ENCODE results near the gene CFAP61.

The CFAP61 gene

DNA sequence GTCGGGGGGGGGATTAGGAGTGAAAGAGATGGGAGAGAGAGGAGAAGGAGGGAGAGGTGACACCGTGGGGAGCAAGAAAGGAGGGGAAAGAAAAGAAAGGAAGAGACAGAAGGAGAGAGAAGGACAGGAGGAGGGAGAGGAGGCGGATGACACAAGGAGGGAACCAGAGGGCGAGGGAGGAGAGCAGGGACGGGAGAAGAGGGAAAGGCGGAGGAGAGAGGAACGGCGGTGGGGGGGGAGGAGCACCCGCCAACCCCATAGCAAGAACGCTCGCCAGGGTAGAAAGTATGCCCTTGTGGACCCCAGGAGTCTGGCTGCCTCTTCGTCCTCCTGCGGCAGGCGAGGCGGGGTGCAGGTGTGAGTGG is 311.1 kb downstream of the CFAP61 start:
- DNase-seq (ENCODE audit: low spot score) (no peak), FAIRE-seq (no peak)

DNA sequence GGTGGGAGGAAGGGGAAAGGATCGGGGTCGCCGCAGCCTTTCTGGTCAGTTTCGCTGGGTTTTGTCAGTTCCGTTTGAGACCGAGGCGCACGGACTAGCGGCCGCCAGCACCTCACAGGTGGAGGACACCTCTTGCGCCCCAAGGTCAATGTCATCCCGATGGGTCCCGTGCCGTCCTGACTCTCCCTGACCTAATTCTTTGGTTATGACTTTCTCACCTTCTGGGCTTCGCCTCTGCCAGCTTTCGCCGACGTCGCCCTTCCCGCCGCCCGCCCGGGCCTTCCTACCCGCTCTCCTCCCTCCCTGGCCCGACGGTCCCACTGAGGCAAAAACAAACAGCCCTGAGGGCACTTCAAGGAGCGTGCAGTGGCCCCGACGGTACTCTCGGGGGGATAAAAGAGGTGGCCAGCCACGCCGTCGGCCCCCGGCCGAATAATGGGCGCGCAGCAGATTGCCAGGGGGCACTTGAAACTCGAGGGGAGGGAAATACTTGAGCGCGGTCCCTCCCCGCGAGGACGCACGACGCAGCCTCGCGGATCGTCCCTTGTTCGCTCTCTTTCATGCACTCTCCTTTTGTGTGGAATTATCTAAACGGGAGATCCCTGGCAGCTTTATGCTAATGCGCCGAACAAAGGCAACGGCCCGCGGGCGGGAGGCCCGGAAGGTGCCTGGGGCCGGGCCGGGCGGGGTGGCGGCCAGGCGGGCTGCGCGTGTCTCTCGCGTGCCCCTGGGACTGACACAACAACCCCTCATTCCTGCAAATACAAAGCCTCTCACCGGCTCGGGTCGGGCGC is 311.7 kb downstream of the CFAP61 start:
- no peak for FAIRE-seq
- no peak for DNase-seq (ENCODE audit: low spot score)

DNA sequence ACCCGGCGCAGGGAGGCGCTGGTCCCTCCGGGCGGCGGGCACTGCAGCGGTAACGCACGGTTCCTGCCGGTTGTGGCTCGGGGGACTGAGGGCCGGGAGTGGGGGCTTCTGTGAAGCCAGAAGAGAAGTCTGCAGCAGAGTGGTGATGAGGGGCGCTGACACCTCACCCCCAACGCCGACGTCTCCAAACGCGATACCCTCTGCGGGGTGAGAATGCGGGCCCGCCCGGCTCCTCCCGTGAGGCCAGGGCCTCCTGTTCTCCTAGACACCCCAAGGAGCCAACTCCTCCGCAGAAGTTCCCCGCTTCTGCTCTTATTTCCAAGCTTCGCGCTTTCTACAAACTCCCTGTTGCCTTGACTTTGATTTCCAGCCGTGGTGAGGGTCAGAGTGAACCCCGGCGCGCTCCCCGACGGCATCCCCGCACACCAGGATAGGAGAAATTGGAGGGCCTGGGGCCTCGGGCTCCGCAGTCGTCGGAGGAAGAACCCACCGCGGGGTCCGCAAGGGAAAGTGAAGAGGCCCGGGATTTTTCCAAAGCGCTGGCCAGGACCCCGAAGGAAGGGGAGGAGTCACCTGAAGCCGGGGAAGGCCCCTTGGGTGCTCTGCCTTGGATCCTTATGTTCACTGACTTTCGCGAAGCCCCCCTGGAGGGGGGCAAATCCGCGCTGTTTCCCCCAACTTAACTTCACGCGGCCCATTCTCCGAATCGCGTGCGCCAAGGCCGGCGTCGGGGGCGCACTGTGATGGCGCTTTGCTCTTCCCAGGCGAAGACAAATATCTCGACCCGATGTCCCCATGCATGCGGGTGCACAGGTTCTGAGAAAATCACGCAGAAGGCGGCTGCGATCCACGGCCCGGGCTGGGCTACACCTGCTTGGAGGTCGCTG is 312.5 kb downstream of the CFAP61 start:
- no peak for FAIRE-seq
- DNase-seq (ENCODE audit: low spot score): no peak

DNA sequence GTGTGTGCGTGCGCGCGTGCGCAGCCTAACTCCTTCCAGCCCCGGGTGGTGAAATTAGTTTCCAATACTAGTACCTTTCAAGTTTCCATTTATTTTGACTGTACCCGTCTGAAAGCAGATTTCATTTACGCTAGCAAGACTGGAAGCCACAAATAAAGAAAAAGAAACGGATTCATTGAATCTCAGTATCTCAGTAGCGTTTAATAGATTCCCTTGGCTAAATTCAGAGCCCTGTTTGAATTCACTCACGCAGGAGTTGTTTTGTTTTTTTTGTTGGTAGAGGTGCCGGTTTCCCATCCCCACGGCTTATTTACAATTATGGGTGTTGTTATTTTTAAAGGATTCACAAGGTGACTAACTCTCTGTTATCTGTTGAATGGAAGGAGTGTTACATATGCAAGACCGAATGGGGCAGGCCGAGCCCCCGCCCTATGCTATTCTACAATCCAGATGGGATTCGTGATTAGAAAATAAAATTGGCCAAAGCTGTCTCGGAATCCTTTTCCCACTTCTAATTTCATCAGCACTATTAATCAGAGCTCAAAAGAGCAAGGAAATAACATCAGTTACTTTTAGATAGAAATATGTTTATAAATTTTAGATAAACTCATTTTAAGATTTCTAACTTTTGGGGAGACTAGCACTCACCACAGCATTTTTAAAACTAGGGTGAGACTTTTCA is 313.3 kb downstream of the CFAP61 start:
- DNase-seq (ENCODE audit: low spot score) (no peak), FAIRE-seq (no peak)

DNA sequence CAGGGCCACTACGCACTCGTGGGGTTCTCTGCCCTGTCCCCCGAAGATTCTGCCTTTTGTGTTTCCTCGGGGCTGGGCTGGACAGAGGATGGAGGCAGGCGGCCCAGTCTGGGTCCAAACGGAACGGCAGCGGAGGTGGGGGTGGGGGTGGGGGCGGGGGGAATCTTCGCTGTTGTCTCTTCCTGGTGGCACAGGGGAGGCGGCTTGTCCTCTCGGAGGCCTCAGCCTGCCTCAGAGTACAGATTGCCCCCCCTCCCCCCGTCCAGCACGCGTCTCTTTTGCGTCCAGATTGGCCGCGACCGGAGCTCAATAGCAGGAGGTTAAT is 314.2 kb downstream of the CFAP61 start:
- DNase-seq (ENCODE audit: low spot score): no peak

DNA sequence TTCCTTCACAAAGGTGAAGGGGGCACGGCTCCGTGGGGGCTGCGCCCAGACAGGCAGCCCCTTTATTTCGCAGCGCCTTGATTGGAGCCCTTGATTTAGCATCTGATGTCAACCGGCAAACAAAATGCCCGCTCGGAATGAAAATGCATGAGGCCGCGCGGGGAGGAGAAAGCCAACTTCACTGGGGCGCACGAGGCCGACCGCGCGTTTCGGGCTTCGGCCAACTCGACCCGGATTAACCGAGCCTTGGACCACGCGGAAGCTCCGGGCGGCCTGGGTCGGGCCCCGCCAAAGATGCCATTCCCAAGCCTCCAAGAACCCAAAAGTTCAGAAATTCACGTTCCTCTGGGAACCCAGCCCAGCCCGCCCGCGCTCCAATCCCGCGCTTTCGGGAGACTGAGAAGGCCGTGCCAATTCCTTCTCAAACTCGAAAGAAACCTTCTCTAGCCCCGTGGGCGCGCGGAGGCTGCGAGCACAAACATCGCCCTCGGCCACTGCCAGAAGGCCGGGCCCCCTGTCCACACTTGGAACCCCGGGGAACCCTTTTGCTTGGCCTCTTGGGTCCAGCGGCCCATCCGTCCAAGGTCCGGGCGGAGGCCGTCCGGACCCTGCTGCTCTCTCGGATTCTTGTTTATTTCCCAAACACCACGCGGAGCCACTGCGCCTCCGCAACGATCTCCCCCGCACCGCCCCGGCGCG is 314.7 kb downstream of the CFAP61 start:
- DNase-seq (ENCODE audit: low spot score) (no peak), FAIRE-seq (no peak)

More for the DNA sequence above, 314.2 kb downstream of the CFAP61 start:
- no peak for FAIRE-seq

DNA sequence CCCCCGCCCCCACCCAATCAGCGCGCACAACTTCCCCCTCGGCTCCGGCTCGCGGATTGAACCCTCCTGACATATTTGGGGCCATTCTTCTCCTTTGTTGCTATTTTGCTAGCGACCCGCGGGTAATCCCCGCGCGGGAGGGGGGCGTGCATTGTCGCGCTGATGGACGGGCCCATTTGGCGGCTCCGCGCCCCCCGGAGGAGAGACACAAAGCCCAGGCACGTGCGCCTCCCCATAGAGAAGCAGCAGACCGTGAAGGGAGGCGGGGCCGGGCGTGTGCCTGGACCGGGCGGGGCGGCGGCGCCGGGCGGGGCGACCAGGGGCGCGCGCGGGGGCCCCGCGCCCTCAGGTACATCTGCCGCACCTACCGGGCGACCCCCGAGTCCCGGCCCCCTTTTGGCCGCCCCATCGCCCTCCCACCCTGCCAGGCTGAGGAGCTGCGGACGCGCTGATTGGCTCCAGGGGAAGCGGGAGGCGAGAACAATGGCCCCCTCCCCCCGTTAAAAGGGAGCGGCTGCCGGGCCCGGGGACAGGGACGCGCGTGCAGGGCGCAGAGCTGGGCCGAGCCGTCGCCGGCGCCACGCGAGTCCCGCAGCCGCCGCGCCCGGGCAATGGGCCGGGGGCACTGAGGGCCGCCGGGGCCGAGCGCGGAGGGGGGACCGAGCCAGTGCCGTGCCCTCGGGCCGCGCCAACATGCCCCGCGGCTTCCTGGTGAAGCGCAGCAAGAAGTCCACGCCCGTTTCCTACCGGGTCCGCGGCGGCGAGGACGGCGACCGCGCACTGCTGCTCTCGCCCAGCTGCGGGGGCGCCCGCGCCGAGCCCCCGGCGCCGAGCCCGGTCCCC is 315.5 kb downstream of the CFAP61 start, which contains the start of gene INSM1:
TSS of gene INSM1 (plus strand) at position 530 of the 843 bp plus-strand sequence. CDS start at position 694, 164 bp downstream.
- no peak for FAIRE-seq

DNA sequence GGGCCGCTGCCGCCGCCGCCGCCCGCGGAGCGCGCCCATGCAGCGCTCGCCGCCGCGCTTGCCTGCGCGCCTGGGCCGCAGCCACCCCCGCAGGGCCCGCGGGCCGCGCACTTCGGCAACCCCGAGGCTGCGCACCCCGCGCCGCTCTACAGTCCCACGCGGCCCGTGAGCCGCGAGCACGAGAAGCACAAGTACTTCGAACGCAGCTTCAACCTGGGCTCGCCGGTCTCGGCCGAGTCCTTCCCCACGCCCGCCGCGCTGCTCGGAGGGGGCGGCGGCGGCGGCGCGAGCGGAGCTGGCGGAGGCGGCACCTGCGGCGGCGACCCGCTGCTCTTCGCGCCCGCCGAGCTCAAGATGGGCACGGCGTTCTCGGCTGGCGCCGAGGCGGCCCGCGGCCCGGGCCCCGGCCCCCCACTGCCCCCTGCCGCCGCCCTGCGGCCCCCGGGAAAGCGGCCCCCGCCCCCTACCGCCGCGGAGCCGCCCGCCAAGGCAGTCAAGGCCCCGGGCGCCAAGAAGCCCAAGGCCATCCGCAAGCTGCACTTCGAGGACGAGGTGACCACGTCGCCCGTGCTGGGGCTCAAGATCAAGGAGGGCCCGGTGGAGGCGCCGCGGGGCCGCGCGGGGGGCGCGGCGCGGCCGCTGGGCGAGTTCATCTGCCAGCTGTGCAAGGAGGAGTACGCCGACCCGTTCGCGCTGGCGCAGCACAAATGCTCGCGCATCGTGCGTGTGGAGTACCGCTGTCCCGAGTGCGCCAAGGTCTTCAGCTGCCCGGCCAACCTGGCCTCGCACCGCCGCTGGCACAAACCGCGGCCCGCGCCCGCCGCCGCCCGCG is 316.3 kb downstream of the CFAP61 start:
- no peak for FAIRE-seq

More for the DNA sequence above, 315.5 kb downstream of the CFAP61 start, which contains the start of gene INSM1:
- no peak for DNase-seq (ENCODE audit: low spot score)

DNA sequence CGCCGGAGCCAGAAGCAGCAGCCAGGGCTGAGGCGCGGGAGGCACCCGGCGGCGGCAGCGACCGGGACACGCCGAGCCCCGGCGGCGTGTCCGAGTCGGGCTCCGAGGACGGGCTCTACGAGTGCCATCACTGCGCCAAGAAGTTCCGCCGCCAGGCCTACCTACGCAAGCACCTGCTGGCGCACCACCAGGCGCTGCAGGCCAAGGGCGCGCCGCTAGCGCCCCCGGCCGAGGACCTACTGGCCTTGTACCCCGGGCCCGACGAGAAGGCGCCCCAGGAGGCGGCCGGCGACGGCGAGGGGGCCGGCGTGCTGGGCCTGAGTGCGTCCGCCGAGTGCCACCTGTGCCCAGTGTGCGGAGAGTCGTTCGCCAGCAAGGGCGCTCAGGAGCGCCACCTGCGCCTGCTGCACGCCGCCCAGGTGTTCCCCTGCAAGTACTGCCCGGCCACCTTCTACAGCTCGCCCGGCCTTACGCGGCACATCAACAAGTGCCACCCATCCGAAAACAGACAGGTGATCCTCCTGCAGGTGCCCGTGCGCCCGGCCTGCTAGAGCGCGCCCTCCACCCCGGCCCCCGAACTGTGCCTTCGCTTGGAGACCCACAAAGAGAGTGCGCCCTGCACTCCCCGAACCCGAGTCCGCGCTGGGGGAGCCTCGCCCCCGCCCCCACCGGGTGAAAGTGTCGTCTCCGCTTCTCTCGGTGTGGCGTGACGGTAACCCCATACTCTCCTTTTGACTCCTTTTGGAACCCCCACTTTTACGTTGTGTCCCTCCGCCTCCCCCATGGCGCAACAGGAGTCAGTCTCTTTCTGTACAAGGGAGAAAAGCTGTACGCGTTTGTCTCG is 317.1 kb downstream of the CFAP61 start:
- no peak for DNase-seq (ENCODE audit: low spot score)
- FAIRE-seq: no peak

More for the DNA sequence above, 316.3 kb downstream of the CFAP61 start:
- DNase-seq (ENCODE audit: low spot score): no peak

DNA sequence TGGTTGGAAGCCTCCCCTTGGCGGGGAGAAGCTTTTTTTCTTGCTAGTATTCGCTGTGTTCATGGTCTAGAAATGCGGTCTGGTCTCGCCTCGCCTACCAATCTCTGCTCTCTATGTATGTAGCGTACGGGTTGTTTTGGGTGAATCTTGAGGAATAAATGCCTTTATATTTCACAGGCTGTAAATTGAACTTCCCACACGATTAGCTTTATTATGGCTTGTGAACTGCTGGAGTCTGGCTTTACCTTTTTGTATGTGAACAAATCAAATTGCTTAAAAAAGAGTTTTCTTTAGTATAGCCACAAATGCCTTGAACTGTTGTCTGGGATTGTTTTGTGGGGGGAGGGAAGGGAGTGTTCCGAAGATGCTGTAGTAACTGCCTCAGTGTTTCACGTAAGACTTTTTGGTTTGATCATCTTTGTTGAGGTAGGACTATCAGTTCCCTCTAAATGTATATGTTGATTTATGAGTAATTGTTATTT is 317.8 kb downstream of the CFAP61 start:
- DNase-seq (ENCODE audit: low spot score): no peak
- no peak for FAIRE-seq

DNA sequence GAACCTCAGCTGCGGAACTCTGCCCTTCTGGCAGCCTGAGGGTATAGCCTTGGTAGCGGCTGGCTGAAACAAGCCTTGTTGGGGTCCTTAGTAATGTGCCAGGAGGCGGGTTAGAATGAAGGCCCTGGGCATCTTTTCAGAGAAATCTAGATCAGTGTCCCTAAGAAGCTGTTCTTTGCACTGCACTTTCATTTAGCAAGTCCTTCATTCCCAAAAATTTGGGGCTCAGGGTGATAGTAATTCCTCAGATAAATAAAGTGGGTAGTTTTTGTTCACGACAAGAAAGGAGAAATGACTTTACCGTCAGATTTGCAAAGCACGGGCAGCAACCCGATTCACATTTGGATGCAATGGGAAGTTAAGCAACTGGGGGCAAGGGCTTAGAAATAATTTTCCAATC is 318.8 kb downstream of the CFAP61 start:
- DNase-seq (ENCODE audit: low spot score) (no peak), FAIRE-seq (no peak)

DNA sequence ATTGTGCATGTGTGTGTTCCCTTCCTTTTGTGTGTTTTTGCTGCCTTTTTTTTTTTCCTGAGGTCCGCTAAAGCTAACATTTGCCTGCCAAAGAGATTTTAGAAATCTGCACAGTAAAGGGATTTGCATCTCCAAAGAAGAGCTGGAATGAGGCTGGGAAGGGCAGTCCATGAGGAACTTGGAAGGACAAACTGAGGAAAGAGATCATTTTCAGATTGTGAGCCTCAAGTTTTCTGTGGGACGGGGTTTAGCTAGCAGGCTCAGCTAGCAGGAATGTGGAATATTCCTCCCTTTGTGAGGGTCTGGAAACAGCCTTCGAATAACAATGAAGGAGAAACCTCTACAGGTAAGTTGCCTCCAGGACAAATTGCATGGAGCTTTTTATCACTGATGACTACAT is 319.3 kb downstream of the CFAP61 start:
- DNase-seq (ENCODE audit: low spot score) (no peak), FAIRE-seq (no peak)

DNA sequence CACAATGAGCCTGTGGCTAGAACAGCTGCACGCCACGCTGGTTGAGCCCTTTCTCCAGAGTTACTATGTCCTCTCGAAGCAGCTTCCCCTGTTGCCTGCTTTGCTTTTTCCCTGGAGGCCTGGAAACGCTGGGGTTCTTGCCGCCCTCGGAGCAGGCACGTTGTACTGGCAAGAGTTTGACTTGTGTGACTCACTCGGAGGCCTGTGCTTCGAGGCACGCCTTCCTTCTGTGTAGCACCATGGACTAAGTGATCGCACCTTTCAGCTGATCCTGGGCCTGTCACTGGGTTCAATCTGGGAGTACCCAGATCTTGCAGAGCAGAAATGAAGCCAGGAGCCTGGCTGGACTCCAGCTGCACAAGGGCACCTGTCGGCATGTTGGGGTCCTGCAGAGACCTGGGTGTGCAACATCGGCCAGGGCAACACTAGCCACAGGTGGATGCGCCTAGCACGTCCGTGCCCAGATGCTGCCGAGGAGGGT is 320.8 kb downstream of the CFAP61 start:
- FAIRE-seq: no peak
- no peak for DNase-seq (ENCODE audit: low spot score)

DNA sequence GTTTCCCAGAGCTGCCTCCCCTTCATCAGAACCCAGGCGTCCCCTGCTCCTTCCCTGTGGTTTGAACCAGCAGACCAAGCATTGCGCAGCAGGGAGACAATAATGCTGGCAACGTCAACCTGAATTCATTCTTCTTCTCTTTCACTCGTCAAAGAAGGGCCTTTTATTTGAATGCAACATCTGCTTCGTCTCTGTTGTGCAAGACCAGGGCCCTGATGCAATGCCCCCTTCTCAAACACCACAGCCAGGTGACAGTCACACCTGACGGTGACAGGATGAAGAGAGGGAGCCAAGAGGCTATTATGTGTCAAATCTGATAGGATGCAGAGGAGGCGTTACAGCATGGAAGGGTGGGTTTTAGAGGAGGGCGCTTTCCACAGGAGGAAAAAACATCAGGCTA is 323.5 kb downstream of the CFAP61 start:
- DNase-seq (ENCODE audit: low spot score): no peak
- FAIRE-seq: no peak

DNA sequence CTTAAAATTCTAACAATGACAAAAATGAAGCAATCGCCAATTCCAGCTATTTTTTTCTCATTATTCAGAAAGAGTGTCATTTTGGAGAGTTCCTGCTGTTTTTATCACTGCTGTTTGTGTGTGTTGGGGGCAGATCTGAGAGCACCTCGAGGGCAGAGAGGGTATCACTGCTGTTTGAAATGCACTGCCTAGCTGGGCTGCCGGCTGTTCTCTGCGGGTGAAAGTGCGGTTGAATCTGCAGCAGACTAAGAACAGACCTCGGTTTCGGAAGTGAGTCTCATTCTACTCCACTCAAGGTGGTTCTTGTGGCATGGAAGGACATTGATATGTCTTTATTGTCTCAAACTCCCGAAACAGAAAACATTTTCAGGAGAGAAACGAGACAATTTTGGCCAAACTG is 333.9 kb downstream of the CFAP61 start:
- DNase-seq (ENCODE audit: low spot score): no peak
- FAIRE-seq: no peak

DNA sequence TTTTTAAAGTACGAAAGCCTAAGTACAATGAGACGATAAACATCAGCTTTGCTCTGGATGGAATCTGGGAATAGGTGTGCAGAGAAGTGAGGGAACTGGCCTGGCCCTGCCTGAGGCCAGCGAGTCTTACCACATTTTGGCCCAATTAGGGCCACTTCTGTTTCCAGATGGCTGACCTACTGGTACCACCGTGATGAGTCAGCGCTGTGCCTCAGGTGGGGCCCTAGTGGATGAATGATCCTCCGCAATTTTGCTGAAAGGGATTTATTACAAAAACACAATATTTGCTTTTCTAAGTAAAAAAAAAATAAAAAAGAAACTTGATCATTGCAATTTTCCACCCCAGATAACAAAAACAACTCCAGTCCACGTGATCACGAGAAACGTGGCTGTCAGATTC is 338.1 kb downstream of the CFAP61 start:
- no peak for DNase-seq (ENCODE audit: low spot score)
- FAIRE-seq: no peak

DNA sequence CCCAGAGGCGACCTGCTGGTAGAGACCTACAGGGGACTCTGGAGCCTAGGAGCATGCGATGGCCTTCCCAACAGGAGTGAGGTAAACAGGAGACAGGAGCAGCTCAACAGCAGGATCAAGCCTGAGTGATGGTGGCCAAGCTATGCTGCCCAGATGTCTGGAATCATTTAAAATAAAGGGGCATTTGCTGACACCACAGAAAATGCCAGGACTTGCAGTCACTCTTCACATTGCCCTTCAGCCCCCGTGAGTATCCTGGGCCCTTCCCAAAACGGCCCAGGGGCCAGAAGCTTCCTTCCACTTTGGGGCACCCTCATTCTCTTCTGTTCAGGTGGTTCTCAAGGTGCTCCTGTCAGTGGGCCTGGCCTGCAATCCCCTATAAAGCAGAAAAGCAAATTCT is 338.8 kb downstream of the CFAP61 start:
- DNase-seq (ENCODE audit: low spot score): no peak
- FAIRE-seq: no peak

DNA sequence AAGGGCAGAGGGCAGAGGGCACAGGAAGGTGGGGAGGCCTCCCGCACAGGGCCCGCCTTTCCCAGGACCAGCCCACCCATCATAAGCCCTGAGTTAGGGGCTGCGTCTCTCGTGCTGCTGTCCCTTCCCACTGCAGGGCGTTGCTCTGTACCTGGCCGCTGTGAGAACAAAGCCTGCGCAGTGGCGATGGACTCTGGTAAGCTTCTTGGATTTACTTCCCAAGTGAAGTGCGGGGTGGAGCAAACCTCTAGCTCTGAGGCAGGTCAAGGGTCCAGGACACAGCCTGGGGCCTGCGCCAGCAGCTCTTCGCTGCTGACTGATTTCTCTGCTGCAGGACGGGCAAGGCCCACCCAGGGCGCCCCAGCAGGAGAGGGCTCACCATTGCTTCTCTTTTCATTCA is 339.4 kb downstream of the CFAP61 start:
- FAIRE-seq (no peak), DNase-seq (ENCODE audit: low spot score) (no peak)
